ENCODE data around the gene YY1.
"Not testable (repeated sequence)": the region's sequence is repeated elsewhere in the genome, so short reads cannot be mapped to it uniquely, and the experiment has no call there.

YY1 gene

DNA sequence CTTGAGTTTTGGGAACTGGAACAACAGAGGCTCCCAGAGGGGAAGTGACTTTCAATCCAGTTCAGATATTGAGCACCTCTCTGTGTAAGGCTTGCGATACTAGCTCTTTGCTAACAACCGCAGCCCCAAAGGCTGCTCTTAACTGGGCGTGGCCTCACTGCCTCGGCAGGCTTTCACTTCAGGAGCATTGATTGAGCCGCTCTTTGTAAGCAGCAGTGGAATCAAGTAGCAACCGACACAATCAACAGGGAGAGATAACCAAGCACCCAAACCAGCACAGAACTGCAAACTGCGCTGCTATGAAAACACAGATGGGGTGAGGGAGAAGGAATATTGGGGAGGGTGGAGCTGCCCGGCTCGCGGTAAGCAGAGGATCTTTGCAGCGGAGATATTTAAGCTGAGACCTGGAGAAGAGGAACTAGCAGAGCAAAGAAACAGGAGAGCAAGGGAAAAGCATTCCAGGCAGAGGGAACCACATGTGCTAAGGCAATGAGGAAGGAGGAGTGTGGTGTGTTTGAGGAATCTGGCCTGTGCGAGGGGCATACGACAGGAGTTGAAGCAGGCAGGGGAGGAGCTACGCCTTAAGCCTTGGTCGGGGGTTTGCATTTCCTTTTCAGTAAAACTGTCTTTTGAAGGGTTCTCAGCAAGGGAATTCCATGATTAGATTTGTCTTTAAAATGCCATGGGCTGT, 17.3 kb upstream of the YY1 start:
- TF ChIP-seq EZH2 (IDR thresholded peaks at IDR 0.05): no peak
- TF ChIP-seq FOXP2 (optimal IDR thresholded peaks at IDR 0.05; ENCODE audit: control extremely low read depth, extremely low read length, insufficient read depth): no peak
- TF ChIP-seq POLR2AphosphoS5 (IDR thresholded peaks at IDR 0.05; ENCODE audit: borderline replicate concordance, low read depth, low read length): no peak; the same call in 1 of the 2 replicates
- H3K9me3 ChIP-seq (ENCODE audit: low read depth, low read length): no peaks in the 10 kb centered on the region
- peak overlapping the region; percentile 75 for H3K9ac ChIP-seq (ENCODE audit: insufficient read length)
- H3K27ac ChIP-seq: peak overlapping the region; percentile 88
- peak overlapping the region; percentile 88 for H3K4me3 ChIP-seq
- DNase-seq (ENCODE audit: low read depth, low spot score): no peak
- H3K36me3 ChIP-seq (ENCODE audit: insufficient read depth, low read length): no peaks in the 10 kb centered on the region

- no peak for DNase-seq (ENCODE audit: low read depth, low spot score)
- TF ChIP-seq EZH2 (IDR thresholded peaks at IDR 0.05): no peak
- TF ChIP-seq FOXP2 (optimal IDR thresholded peaks at IDR 0.05; ENCODE audit: control extremely low read depth, extremely low read length, insufficient read depth): no peak
- no peak for TF ChIP-seq POLR2AphosphoS5 (IDR thresholded peaks at IDR 0.05; ENCODE audit: borderline replicate concordance, low read depth, low read length)
- Histone ChIP-seq H3K36me3 (ENCODE audit: insufficient read depth, low read length) (no peaks in the 10 kb centered on the region), H3K9ac (ENCODE audit: insufficient read length) (peak overlapping the region; percentile 75), H3K9me3 (ENCODE audit: low read depth, low read length) (no peaks in the 10 kb centered on the region), H3K4me3 (peak overlapping the region; percentile 88), H3K27ac (peak overlapping the region; percentile 88)
These were observed 16.5 kb upstream of the YY1 start for GRCh38 chr14:100222224-100223093.

- Histone ChIP-seq H3K36me3 (ENCODE audit: insufficient read depth, low read length) (no peaks in the 10 kb centered on the region), H3K27ac (no peak overlapping the region), H3K4me3 (no peak overlapping the region), H3K9me3 (ENCODE audit: low read depth, low read length) (no peaks in the 10 kb centered on the region), H3K9ac (ENCODE audit: insufficient read length) (no peak overlapping the region)
- no peak for TF ChIP-seq FOXP2 (optimal IDR thresholded peaks at IDR 0.05; ENCODE audit: control extremely low read depth, extremely low read length, insufficient read depth)
- TF ChIP-seq EZH2 (IDR thresholded peaks at IDR 0.05): no peak
- no peak for TF ChIP-seq POLR2AphosphoS5 (IDR thresholded peaks at IDR 0.05; ENCODE audit: borderline replicate concordance, low read depth, low read length)
- DNase-seq (ENCODE audit: low read depth, low spot score): no peak
These were observed 15.4 kb upstream of the YY1 start for GRCh38 chr14:100223332-100224201.

GRCh38 chr14:100224229-100224866, 14.6 kb upstream of the YY1 start:
- no peak for TF ChIP-seq FOXP2 (optimal IDR thresholded peaks at IDR 0.05; ENCODE audit: control extremely low read depth, extremely low read length, insufficient read depth)
- no peak for TF ChIP-seq POLR2AphosphoS5 (IDR thresholded peaks at IDR 0.05; ENCODE audit: borderline replicate concordance, low read depth, low read length)
- TF ChIP-seq EZH2 (IDR thresholded peaks at IDR 0.05): no peak
- Histone ChIP-seq H3K9me3 (ENCODE audit: low read depth, low read length) (no peaks in the 10 kb centered on the region), H3K36me3 (ENCODE audit: insufficient read depth, low read length) (no peaks in the 10 kb centered on the region), H3K9ac (ENCODE audit: insufficient read length) (no peak overlapping the region), H3K4me3 (no peak overlapping the region), H3K27ac (no peak overlapping the region)
- no peak for DNase-seq (ENCODE audit: low read depth, low spot score)

DNA sequence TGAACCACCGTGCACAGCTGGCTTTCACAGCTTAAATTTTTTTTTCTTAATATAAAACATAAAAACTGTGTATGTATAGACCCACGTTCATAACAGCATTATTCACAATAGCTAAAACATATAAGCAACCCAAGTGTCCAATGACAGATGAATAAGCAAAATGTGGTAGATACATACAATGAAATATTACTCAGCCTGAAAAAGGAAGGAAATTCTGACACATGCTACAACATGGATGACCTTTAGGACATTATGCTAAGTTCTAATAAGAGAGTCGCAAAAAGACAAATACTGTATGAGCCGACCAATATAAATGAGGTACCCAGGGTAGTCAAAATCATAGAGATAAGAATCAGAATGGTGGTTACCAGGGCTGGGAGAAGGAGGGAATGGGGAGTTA, 13.8 kb upstream of the YY1 start:
- no peaks in the 10 kb centered on the region for H3K36me3 ChIP-seq (ENCODE audit: insufficient read depth, low read length)
- H3K9ac ChIP-seq (ENCODE audit: insufficient read length): no peak overlapping the region
- no peaks in the 10 kb centered on the region for H3K9me3 ChIP-seq (ENCODE audit: low read depth, low read length)
- DNase-seq (ENCODE audit: low read depth, low spot score): no peak
- H3K4me3 ChIP-seq: no peak overlapping the region
- no peak overlapping the region for H3K27ac ChIP-seq
- TF ChIP-seq POLR2AphosphoS5 (IDR thresholded peaks at IDR 0.05; ENCODE audit: borderline replicate concordance, low read depth, low read length) (no peak), EZH2 (IDR thresholded peaks at IDR 0.05) (no peak), FOXP2 (optimal IDR thresholded peaks at IDR 0.05; ENCODE audit: control extremely low read depth, extremely low read length, insufficient read depth) (no peak)

GRCh38 chr14:100230361-100230760, 8.6 kb upstream of the YY1 start:
- TF ChIP-seq EZH2 (IDR thresholded peaks at IDR 0.05) (no peak), POLR2AphosphoS5 (IDR thresholded peaks at IDR 0.05; ENCODE audit: borderline replicate concordance, low read depth, low read length) (no peak), FOXP2 (optimal IDR thresholded peaks at IDR 0.05; ENCODE audit: control extremely low read depth, extremely low read length, insufficient read depth) (no peak)

DNA sequence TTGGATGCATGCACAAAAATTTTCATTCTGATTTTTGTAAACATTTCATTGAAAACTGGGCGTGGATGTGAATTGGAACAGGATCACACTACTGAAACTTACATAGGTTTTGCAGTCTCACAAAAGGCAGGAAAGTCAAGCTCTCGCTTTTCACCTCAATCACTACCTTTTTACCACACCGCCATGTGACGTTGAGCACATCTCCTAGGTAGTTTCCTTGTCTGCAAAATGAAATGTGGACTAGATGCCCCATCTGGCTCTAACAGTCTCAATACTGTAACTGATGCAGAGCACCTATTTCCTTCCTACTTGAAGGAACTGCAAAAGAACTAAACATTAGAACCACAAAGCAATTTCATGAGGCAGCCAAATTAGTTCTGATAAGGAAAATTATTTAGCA, 4.4 kb upstream of the YY1 start:
- Histone ChIP-seq H3K9ac (ENCODE audit: insufficient read length) (no peak overlapping the region), H3K4me3 (no peak overlapping the region), H3K9me3 (ENCODE audit: low read depth, low read length) (no peaks in the 10 kb centered on the region), H3K36me3 (ENCODE audit: insufficient read depth, low read length) (peaks cover 5% of the 10 kb centered on the region; the same call in 1 of the 2 replicates), H3K27ac (no peak overlapping the region)
- DNase-seq (ENCODE audit: low read depth, low spot score): no peak
- no peak for TF ChIP-seq FOXP2 (optimal IDR thresholded peaks at IDR 0.05; ENCODE audit: control extremely low read depth, extremely low read length, insufficient read depth)
- no peak for TF ChIP-seq POLR2AphosphoS5 (IDR thresholded peaks at IDR 0.05; ENCODE audit: borderline replicate concordance, low read depth, low read length)
- TF ChIP-seq EZH2 (IDR thresholded peaks at IDR 0.05): no peak

More at GRCh38 chr14:100230361-100230760, 8.6 kb upstream of the YY1 start:
- Histone ChIP-seq H3K9ac (ENCODE audit: insufficient read length) (no peak overlapping the region), H3K27ac (no peak overlapping the region), H3K9me3 (ENCODE audit: low read depth, low read length) (no peaks in the 10 kb centered on the region), H3K36me3 (ENCODE audit: insufficient read depth, low read length) (peaks cover 5% of the 10 kb centered on the region; the same call in 1 of the 2 replicates), H3K4me3 (no peak overlapping the region)
- DNase-seq (ENCODE audit: low read depth, low spot score): no peak

DNA sequence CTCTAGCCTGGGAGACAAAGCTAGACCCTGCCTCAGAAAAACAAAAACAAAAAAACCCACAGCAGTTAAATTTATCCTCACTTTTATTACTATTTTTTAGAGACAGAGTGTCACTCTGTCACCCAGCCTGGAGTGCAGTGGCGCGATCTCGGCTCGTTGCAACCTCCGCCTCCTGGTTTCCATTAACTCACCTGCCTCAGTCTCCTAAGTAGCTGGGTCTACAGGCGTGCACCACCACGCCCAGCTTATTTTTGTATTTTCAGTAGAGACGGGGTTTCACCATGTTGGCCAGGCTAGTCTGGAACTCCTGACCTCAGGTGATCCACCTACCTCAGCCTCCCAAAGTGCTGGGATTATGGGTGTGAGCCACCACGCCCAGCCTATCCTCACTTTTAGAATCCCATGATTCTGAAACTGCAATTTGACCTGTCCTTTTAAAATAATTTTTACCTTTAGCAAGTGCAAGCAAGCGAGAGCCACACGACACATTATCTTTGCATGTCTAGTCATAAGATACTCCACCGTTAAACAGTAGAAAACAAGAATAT, 2.6 kb upstream of the YY1 start:
- H3K9me3 ChIP-seq (ENCODE audit: low read depth, low read length); DNase-seq (ENCODE audit: low read depth, low spot score); H3K27ac ChIP-seq: not testable (repeated sequence)
- Histone ChIP-seq H3K36me3 (ENCODE audit: insufficient read depth, low read length) (peaks cover 13% of the 10 kb centered on the region), H3K9ac (ENCODE audit: insufficient read length) (peak overlapping the region; percentile 84), H3K4me3 (peak overlapping the region; percentile 78)

Data from SK-N-MC (cell line).